Measurements from ENCODE around the gene DDR1.

Gene DDR1

GRCh38 chr6:30887901-30888815, 3.8 kb downstream of the DDR1 start:
- H3K36me3 ChIP-seq (replicated peaks): no peaks in the 10 kb centered on the region
- no peak overlapping the region for H3K4me3 ChIP-seq (ENCODE audit: low read depth, low read length)
- DNase-seq: peak; percentile 63
- no peak for TF ChIP-seq CTCF (IDR thresholded peaks at IDR 0.05; ENCODE audit: low read depth, low read length, missing control alignments)
- no peaks in the 10 kb centered on the region for H3K27me3 ChIP-seq (replicated peaks)
- in situ Hi-C loops (cut with HindIII; ENCODE audit: low pct_ligation_motif_present, low sequenced_read_pairs): no loop called here
- H3K27ac ChIP-seq: peak overlapping the region; percentile 49

- H3K4me3 ChIP-seq (ENCODE audit: low read depth, low read length): no peak overlapping the region
- no peaks in the 10 kb centered on the region for H3K36me3 ChIP-seq (replicated peaks)
- DNase-seq: no peak
- no peaks in the 10 kb centered on the region for H3K27me3 ChIP-seq (replicated peaks)
- TF ChIP-seq CTCF (IDR thresholded peaks at IDR 0.05; ENCODE audit: low read depth, low read length, missing control alignments): no peak
- in situ Hi-C loops (cut with HindIII; ENCODE audit: low pct_ligation_motif_present, low sequenced_read_pairs): no loop called here
- H3K27ac ChIP-seq: no peak overlapping the region
Measured at GRCh38 chr6:30888816-30889495, 4.6 kb downstream of the DDR1 start.

- no peak overlapping the region for H3K4me3 ChIP-seq (ENCODE audit: low read depth, low read length)
- H3K36me3 ChIP-seq (replicated peaks): no peaks in the 10 kb centered on the region
- H3K27ac ChIP-seq: no peak overlapping the region
- DNase-seq: no peak
- in situ Hi-C loops (cut with HindIII; ENCODE audit: low pct_ligation_motif_present, low sequenced_read_pairs): no loop called here
- TF ChIP-seq CTCF (IDR thresholded peaks at IDR 0.05; ENCODE audit: low read depth, low read length, missing control alignments): no peak
- no peaks in the 10 kb centered on the region for H3K27me3 ChIP-seq (replicated peaks)
Measured at GRCh38 chr6:30889496-30889885, 5.2 kb downstream of the DDR1 start.

GRCh38 chr6:30889921-30890645, 5.8 kb downstream of the DDR1 start:
- no peak for TF ChIP-seq CTCF (IDR thresholded peaks at IDR 0.05; ENCODE audit: low read depth, low read length, missing control alignments)
- Histone ChIP-seq H3K4me3 (ENCODE audit: low read depth, low read length) (no peak overlapping the region), H3K27me3 (replicated peaks) (no peaks in the 10 kb centered on the region), H3K27ac (no peak overlapping the region), H3K36me3 (replicated peaks) (peaks cover 2% of the 10 kb centered on the region)
- DNase-seq: no peak
- in situ Hi-C loops (cut with HindIII; ENCODE audit: low pct_ligation_motif_present, low sequenced_read_pairs): no loop called here

GRCh38 chr6:30890646-30891449, 6.5 kb downstream of the DDR1 start:
- DNase-seq: no peak
- peaks cover 2% of the 10 kb centered on the region for H3K36me3 ChIP-seq (replicated peaks)
- no peak overlapping the region for H3K4me3 ChIP-seq (ENCODE audit: low read depth, low read length)
- no peaks in the 10 kb centered on the region for H3K27me3 ChIP-seq (replicated peaks)
- H3K27ac ChIP-seq: no peak overlapping the region
- in situ Hi-C loops (cut with HindIII; ENCODE audit: low pct_ligation_motif_present, low sequenced_read_pairs): no loop called here
- TF ChIP-seq CTCF (IDR thresholded peaks at IDR 0.05; ENCODE audit: low read depth, low read length, missing control alignments): no peak

Data from brain microvascular endothelial cell (primary cell).